Measurements from ENCODE around the gene LRRC27.

The LRRC27 gene

DNA sequence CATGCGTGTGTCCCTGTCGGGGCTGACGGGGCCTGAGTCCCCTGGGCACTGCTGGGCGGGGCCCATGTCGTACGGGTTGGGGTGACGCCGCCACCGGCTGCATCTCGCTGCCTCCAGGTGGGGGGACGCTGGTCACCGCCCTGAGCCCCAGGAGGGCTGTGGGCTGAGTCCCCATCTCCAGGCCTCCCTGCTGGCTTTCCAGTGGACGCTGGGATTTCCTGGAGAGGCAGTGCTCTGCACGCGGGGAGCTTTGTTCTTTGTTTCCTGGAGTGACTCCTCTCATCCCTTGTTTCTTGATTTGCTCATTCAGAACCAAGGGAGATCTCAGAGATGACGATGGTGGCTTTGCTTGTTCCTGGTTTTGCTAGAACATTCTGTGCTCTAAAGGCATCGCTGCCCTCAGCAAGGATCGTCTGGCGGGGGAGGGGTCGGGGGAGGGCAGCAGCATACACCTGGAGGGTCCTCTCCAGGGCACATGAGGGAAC lies 86.0 kb downstream of the LRRC27 start:
- no peak for DNase-seq

GRCh38 chr10:132418527-132419416 lies 86.8 kb downstream of the LRRC27 start:
- DNase-seq = no peak

DNA sequence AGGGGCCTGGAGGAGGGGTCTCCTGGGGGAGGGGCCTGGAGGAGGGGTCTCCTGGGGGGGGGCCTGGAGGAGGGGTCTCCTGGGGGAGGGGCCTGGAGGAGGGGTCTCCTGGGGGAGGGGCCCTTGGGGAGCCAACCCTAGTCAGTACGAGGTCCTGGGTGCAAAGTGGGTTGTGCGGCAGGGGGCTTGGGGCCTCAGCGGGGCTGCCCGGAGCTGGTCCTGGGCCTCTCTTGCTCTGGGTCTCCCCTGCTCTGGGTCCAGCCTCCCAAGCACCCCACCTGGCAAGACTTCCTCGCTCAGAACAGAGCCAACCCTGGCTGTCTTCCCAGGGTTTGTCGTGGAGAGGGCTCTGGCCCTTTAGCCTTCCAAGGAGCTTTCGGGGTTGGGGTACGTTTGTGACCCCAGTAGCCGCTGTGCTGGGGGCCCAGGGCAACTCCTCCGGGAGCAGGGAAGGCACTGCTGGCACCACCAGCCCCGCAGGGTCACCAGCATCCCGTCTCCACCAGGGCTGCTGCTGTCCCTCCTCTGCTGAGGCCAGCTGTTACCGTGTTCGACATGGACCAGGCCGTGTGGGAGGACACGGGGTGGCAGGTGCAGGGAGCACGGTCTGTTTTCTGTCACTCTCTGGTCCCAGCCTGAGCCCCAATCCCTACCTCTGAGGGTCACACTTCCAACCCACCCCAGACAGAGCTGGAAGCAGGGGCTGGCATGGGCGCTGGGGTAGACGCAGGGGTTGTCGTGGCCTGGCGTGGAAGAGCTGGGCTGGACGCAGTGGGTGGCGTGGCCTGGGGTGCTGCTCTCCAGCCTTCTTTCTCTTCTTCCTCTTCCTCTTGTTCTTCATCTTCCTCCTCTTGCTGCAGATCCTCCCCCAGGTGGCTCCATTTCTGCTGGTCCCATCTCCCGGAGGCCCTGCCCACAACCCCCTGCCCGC lies 87.8 kb downstream of the LRRC27 start:
- DNase-seq = no peak

DNA sequence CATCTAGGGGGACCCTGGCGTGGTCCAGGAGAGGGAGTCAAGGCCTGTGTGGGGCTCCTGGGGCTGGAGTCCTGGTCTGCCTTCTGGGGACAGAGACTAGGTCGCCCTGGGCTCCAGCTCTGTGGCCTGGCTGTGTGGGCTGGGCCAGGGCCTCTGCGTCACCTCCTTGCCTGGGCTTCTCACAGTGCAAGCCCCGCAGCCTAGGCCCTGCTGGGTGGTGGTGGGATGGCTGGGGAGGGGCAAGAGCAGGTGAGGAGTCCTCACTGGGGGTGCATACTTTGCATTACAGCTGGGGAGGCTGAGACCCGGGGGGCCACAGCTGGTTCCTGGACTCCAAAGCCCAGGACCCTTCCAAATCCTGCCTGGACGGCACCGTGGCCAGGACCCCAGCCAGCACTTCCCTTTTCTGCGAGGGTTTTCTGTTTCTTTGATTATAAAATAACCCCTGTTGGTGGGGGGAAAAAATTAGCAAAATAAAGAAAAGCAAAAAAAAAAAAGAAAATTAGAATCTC lies 88.5 kb downstream of the LRRC27 start:
- no peak for DNase-seq

- peak; percentile 43 for DNase-seq
These were observed 89.2 kb downstream of the LRRC27 start for GRCh38 chr10:132420981-132421846.

DNA sequence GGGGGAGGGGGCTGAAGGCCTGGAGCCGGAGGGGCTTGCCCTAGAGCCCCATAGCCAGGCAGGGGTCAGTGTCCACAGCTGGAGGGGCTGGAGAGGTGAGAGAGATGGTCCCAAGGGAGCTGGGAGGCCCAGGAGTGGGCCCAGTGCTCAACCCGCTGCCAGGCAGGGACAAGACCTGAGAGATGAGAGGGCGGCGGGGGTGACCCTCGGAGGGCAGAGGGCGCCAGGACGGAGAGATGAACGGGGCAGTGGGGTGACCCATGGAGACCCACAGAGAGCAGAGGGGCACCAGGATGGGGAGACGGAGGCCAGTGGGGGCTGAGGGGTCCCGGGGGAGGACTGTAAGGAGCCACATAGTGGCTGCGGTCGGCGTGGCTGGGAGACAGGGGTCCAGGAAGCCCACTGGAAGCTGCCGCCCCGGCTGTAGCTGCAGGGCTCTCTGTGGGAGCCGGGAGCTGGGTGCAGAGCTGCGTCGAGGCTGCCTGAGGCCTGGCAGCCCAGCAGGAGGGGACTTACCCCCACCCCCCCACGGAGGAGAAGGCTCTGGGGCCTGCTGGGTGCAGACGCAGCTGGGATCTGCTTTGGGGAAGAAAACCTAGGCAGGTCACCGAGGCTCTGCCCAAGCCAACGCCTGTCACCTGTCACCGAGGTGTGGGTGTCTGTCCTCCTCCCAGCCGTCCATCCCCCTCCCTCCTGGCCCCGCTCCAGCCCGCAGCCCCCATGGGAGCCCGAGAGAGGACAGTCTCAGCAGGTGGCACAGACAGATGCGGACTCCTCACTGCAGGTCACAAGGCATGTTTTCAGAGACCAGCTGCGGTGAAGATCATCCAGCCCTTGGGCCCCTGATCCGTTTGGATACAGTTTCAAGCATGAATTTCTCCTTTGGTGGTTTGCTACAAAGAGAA lies 90.1 kb downstream of the LRRC27 start:
- DNase-seq = no peak

- no peak for DNase-seq
These were observed 91.2 kb downstream of the LRRC27 start for GRCh38 chr10:132422903-132423825.

DNA sequence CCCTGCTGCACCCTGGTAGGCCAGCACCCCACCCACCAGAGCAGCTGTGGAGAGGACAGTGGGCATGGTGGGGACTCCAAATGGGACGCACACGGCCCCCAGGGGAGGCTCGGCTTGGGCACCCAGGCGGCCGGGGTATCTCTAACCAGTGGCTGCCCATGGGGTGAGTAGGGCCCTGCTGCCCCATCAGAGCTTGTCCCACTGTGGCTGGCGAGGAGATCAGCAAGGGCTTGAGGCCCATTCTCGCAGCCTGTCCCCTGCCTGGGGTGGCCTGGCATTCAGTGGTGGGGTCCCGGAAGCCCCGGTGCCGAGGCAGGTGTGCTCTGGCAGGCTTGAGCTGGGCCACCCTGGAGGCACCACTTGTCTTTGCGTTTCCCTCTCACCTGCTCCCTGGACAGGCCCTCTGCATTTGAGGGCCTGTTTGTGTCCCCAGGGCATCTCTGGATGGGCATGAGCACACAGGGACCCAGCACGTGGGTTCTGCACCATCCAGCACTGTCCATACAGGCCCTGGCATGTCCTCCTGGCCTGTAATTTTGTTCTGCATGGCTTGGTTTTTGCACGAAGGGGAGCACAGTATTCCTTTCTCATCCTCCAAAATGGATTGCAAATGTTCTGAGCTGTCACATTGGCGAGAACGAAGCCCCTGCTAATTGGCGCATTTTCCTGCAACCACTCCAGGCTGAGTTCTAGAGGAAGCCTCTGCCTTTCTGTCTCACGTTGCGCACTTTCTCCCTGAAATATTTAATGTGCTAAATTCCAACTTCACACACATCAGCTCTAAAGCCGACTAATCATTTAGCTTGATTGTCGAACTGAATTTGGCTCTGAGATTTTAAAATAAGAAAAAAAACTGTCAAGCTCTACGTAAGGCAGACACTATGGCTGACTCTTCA lies 92.2 kb downstream of the LRRC27 start:
- no peak for DNase-seq

DNA sequence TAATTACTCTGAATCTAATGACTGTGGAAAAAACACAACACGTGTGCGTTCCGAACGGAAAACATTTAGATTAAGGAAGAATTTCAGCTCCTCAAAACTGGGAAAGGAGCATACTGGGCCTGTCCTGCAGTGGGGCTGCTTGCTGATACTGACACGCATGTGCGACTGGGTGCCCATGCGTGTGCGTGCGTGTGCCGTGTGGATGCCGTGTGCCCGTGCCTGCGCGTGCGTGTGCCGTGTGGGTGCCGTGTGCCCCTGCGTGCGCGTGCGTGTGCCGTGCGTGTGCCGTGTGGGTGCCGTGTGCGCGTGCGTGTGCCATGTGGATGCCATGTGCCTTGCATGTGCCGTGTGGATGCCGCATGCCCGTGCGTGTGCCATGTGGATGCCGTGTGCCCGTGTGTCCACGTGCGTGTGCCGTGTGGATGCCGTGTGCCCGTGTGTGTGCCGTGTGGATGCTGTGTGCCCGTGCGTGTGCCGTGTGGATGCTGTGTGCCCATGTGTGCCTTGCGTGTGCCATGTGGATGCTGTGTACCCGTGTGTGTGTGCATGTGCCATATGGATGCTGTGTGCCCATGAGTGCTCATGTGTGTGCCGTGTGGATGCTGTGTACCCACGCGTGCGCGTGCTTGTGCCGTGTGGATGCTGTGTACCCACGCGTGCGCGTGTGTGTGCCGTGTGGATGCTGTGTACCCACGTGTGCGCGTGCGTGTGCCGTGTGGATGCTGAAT lies 93.2 kb downstream of the LRRC27 start:
- DNase-seq = no peak

DNA sequence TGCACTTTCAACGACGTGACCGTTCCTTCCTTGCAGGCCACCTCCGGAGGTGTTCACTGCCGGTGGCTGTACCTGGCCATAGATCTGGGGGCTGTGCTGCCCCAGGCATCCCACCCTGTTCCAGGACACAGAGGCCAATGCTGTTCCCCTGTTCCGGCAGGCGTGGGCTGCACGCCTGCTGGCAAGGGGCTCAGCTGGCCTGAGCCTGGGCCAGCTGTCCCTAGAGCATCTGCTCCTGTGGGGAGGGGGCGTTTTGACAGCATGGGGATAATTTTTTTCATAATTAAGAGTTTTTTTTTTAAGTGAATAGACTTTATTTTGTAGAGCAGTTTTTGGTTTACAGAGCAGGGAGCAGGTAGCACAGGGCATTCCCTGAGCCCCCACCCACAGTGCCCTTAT lies 93.8 kb downstream of the LRRC27 start:
- no peak for DNase-seq

DNA sequence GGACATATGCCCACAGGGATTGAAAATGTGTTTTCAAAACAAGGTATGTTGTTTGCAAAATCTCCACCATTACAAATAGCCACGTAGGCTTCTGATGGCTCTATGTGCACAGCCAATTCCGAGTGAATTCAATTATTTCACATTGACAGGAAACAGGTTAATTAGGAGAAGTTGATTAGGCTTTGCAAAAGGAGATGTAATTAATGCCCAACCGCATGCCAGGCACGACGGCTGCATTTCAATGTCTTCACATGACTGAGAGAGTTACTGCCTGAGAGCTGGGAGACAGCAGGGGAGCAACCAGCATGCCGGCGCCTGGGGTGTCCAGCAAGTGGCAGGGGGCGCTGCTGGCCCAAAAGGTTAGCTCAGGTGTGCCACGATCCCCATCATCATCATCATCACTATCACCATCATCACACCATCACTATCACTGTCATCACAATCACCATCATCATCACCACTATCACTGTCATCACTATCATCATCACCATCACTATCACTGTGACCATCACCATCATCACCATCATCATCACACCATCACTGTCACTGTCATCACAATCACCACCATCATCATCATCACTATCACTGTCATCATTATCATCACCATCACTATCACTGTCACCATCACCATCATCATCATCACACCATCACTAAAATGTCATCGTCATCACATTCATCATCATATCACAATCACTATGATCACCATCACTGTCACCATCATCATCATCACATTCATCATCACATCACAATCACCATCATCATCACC lies 95.2 kb downstream of the LRRC27 start:
- no peak for DNase-seq

DNA sequence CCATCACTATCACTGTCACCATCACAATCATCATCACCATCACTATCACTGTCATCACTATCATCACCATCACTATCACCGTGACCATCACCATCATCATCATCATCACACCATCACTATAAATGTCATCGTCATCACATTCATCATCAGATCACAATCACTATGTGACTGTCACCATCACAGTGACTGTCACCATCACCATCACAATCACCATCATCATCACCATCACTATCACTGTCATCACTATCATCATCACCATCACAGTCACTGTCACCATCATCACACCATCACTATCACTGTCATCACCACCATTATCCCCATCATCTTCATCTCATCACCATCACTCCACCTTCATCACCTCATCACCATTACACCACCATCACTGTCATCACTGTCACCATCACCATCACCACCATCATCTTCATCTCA lies 96.0 kb downstream of the LRRC27 start:
- no peak for DNase-seq

DNA sequence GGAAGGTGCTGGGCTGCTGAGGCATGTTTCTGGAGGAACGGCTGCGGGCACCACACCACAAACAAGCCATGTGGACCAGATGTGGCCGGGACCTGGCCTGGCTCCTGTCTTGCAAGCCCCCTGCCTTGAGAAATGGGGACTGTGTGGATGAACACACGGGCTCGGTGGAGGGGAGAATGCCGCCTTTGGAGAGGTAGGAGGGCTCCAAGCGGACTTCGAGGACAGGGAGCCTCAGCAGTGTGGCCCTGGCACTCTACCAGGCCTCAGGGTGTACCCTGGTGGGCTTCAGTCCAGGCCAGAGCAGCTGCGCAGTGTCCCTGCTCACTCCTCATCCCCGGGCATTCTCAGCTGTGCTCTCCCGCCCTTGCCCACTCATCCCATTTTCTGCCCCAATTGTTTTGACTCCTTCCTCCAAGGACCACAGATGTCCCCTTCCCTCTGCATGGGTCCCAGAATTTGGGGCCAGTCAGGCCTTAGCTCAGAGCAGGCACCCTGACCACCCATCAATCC lies 96.5 kb downstream of the LRRC27 start:
- DNase-seq = no peak

Measured in activated CD4-positive, alpha-beta T cell treated with anti-CD3 and anti-CD28 coated beads for 48 hours (primary cell).